K562 (cell line): ENCODE data around the gene SUFU. TPM values are rescaled to one million over a fixed set of nuclear protein-coding genes. Genes with fewer than 3 reads are reported as not detected.
A peak's percentile ranks its signal among the peaks of the same experiment; 100 is the strongest.

Source experiments
- ATAC-seq: fragments of 200-7000 bp; cut with Tn5 transposase; 3 replicates; pipeline ENCODE4 v1.9.1; 2020; ENCODE audit warnings: moderate library complexity
- BruUV-seq: library from RNA; stranded (reverse); fragments of 400-500 nt; replicated peaks from 2 replicates; lab custom pipeline; 2021; lab: Mats Ljungman, UMichigan
- CTCF ChIA-PET: fragments of 300-600 bp; formaldehyde crosslinking; extraction: SDS; loops from one replicate; lab custom pipeline; 2021; ENCODE audit warnings: low intra/inter-chr PET ratio; lab: Yijun Ruan, JAX
- POLR2A ChIA-PET: fragments of 300-600, 350-650 bp; sonication (Branson Sonifier 250); formaldehyde crosslinking; extraction: SDS; loops from one replicate; lab custom pipeline; 2021; ENCODE audit warnings: antibody characterized with exemption, inconsistent platforms; lab: Yijun Ruan, JAX
- DNase-seq, 4 experiments: peaks; one replicate each; pipeline versions ENCODE4 v3.0.0 to v3.0.0-alpha.2; 2011 to 2018; ENCODE audit warnings: low spot score in 3 of 4, mixed read lengths in 3 of 4; ENCODE audit errors: extremely low read depth in 1 of 4
- FAIRE-seq: peaks from 2 replicates; lab custom pipeline; 2011; peaks lifted over from hg19 to GRCh38; lab: Jason Lieb, UNC
- H2AFZ ChIP-seq: 2 replicates; pipeline ENCODE4 v1.6.0; 2011; ENCODE audit warnings: low read depth, low read length, control low read depth, inconsistent platforms
- H3K27ac ChIP-seq: fragments of 200-600 bp; 3 replicates; pipeline ENCODE4 v1.8.0; 2011; ENCODE audit warnings: low read depth, mild to moderate bottlenecking, control low read depth, inconsistent platforms, low read length, moderate library complexity, mixed read lengths; ENCODE audit errors: extremely low read depth
- H3K27me3 ChIP-seq, 2 experiments: fragments of 300-600 bp in 1 of 2; 2 replicates in 1 of 2; 3 replicates in 1 of 2; pipeline versions ENCODE4 v1.6.0 to v1.8.0; 2011; ENCODE audit warnings: inconsistent platforms in 2 of 2, low read length in 2 of 2, mild to moderate bottlenecking in 1 of 2, mixed read lengths in 1 of 2, moderate library complexity in 1 of 2; ENCODE audit not compliant: control insufficient read depth in 2 of 2, insufficient read depth in 2 of 2
- H3K36me3 ChIP-seq: fragments of 300-600 bp; 3 replicates; pipeline ENCODE4 v1.8.0; 2011; ENCODE audit warnings: mild to moderate bottlenecking, low read length, inconsistent platforms; ENCODE audit not compliant: control insufficient read depth, insufficient read depth
- H3K4me1 ChIP-seq, 2 experiments: fragments of 200-600 bp in 1 of 2; replicated peaks in 1 of 2; 2 replicates in 1 of 2; 3 replicates in 1 of 2; pipeline versions ENCODE4 v1.5.1 to v1.8.0; 2011; ENCODE audit warnings: inconsistent platforms in 2 of 2, low read length in 2 of 2, mild to moderate bottlenecking in 1 of 2, mixed read lengths in 1 of 2, moderate library complexity in 1 of 2; ENCODE audit not compliant: control insufficient read depth in 2 of 2, insufficient read depth in 2 of 2
- H3K4me2 ChIP-seq: 2 replicates; pipeline ENCODE4 v1.6.1; 2011; ENCODE audit warnings: low read length, control low read depth, inconsistent platforms, mixed read lengths; ENCODE audit not compliant: insufficient read depth
- H3K4me3 ChIP-seq: fragments of 200-600 bp; sonication (generic), shearing (Covaris generic); 2 replicates; pipeline ENCODE4 v1.5.1; 2016; ENCODE audit warnings: control low read depth, inconsistent platforms
- H3K79me2 ChIP-seq: fragments of 200-600 bp; 3 replicates; pipeline ENCODE4 v1.8.0; 2011; ENCODE audit warnings: low read length, inconsistent platforms; ENCODE audit not compliant: control insufficient read depth, insufficient read depth
- H3K9ac ChIP-seq, 2 experiments: 2 replicates each; pipeline versions ENCODE4 v1.6.0 to v1.6.1; 2011; ENCODE audit warnings: low read depth in 2 of 2, low read length in 2 of 2, control low read depth in 1 of 2, inconsistent platforms in 1 of 2, mild to moderate bottlenecking in 1 of 2, mixed read lengths in 1 of 2; ENCODE audit not compliant: insufficient read depth in 1 of 2
- H3K9me1 ChIP-seq: one replicate; pipeline ENCODE4 v1.6.0; 2011; ENCODE audit warnings: inconsistent platforms, mild to moderate bottlenecking, low read length, moderate library complexity; ENCODE audit not compliant: control insufficient read depth, insufficient read depth
- H3K9me3 ChIP-seq: replicated peaks from 2 replicates; pipeline ENCODE4 v1.5.1; 2011; ENCODE audit warnings: low read depth, low read length, inconsistent platforms; ENCODE audit not compliant: control insufficient read depth, insufficient read depth
- H4K20me1 ChIP-seq: replicated peaks from 2 replicates; pipeline ENCODE4 v1.6.1; 2011; ENCODE audit warnings: low read length, inconsistent platforms, mixed read lengths; ENCODE audit not compliant: control insufficient read depth, insufficient read depth
- BRD9 ChIP-seq: fragments of 450-650 bp; IDR thresholded peaks from 2 replicates; pipeline ENCODE4 v1.6.1; 2018; ENCODE audit warnings: low read depth; ENCODE audit not compliant: partially characterized antibody
- C11orf30 ChIP-seq: fragments of 450-650 bp; IDR thresholded peaks from 2 replicates; pipeline ENCODE4 v1.6.1; 2016; ENCODE audit warnings: low read depth, mild to moderate bottlenecking
- E2F3 ChIP-seq: fragments of 250-450 bp; sonication (Bioruptor Pico); IDR thresholded peaks from 2 replicates; pipeline ENCODE4 v1.4.0; 2020; ENCODE audit warnings: mild to moderate bottlenecking
- TCF7 ChIP-seq: sonication (generic); IDR thresholded peaks from 2 replicates; pipeline ENCODE4 v1.6.1; 2016; ENCODE audit warnings: antibody characterized with exemption, borderline replicate concordance
- whole genome bisulfite sequencing: fragments of 100-300 bp; shearing (Covaris generic); methylation state at CpG from one replicate; pipeline ENCODE4 v1.1.6; 2016; ENCODE audit warnings: low coverage, mixed read lengths; ENCODE audit not compliant: insufficient coverage; ENCODE audit errors: missing lambda C conversion rate; 5-methylcytosine and 5-hydroxymethylcytosine counted together
- in situ Hi-C: fragments of 300-500 bp; cut with MboI; formaldehyde crosslinking; loops from 4 replicates; pipeline ENCODE4 v1.15.0; 2018; ENCODE audit warnings: inconsistent platforms, mixed read lengths
- intact Hi-C: fragments of 100-400 bp; cut with micrococcal nuclease; formaldehyde crosslinking; loops from 2 replicates; pipeline ENCODE4 v1.14.2; 2022
- polyA plus RNA-seq, 8 experiments: library from polyadenylated mRNA; depleted of rRNA in 4 of 8; stranded (reverse) in 5 of 8; unstranded in 3 of 8; fragments of >200 nt; fragmentation: Nextera tagmentation in 2 of 8; fragmentation: Illumina TruSeq in 1 of 8; extraction: Ambion mirVana in 2 of 8; extraction: Trizol in 1 of 8; gene quantifications; 2 replicates each; pipeline versions ENCODE4 v1.2.1 to v1.2.3, GENCODE V29; 2011 to 2014; ENCODE audit warnings: inconsistent platforms in 1 of 8, missing spikeins in 1 of 8
- total RNA-seq, 7 experiments: library from RNA; depleted of rRNA in 6 of 7; stranded (reverse); fragments of >200 nt in 6 of 7; fragmentation: Illumina TruSeq in 2 of 7; extraction: Trizol in 2 of 7; gene quantifications; 2 replicates each; pipeline versions ENCODE4 v1.2.1 to v1.2.3, GENCODE V29; 2011 to 2021; ENCODE audit warnings: low replicate concordance in 1 of 7
- TF ChIP-seq, protein P1 (sequence below): sonication (generic); formaldehyde crosslinking; IDR thresholded peaks from 2 replicates; pipeline ENCODE4 v1.8.0; 2022; ENCODE audit warnings: mild to moderate bottlenecking, low read depth, missing genetic modification reagents

Gene SUFU
- total and polyA plus RNA-seq, 9 of the 15 experiments (the other 6 are each of a cell fraction or from before 2014, with no cell fraction given), result 0.59 to 6.3 (median 0.82) TPM

DNA sequence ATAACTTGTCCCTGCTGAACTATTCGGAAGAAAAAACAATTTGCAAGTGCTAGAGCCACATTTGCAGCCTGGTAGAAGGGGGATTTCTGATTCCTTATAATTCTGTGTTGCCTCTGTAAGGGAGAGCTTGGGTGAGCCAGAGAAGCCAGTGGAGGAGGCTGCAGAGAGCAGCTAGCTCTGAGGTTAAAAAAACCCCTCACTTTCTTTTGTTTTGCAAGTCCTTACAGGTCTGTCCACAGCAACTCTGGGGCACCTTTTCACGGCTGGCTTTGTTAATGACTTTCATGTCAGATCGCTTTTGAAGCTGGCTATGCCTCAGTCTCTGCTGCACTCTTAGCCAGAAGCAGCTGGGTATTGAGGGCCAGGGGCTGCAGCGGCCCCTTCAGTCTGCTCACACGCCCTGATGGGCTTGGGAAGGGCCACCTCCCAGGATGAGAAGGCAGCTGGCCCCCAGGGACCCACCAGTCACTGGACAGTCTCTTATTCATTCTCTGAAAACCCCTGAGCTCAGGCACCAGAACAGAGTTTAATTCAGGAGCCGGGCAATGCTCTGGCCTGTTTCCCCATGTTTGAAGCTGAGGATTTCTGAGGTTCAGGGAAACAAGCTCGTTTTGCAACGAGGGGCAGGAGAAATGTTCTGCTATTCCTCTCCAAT is 171.4 kb downstream of the SUFU start:
- intact Hi-C loops (no loop called here), in situ Hi-C loops (no loop called here)
- ATAC-seq (no peak), FAIRE-seq (peak; percentile 58), DNase-seq (no peak)
- Histone ChIP-seq H3K36me3 (no peaks in the 10 kb centered on the region), H3K27ac (no peak overlapping the region), H2AFZ (no peak overlapping the region), H3K79me2 (no peaks in the 10 kb centered on the region), H3K4me1 (peaks cover 36 to 39% of the 10 kb centered on the region in 2 experiments), H4K20me1 (no peaks in the 10 kb centered on the region), H3K27me3 (no peaks in the 10 kb centered on the region), H3K9me3 (no peaks in the 10 kb centered on the region), H3K9me1 (no peaks in the 10 kb centered on the region), H3K9ac (peak overlapping the region in 1 of 2 experiments; percentile 37; a peak in 1 of 4 replicates), H3K4me2 (no peak overlapping the region), H3K4me3 (no peak overlapping the region)
- BruUV-seq, result no TSS peak
- ChIA-PET POLR2A (interaction anchor here (0.6 to 2.0 kb wide), 4 partner anchors 9 to 1025 kb away, joined by 3 to 5 read pairs (median 4); no protein-coding TSS in a partner anchor), CTCF (no interaction called here)
- TF ChIP-seq, protein P1, sequence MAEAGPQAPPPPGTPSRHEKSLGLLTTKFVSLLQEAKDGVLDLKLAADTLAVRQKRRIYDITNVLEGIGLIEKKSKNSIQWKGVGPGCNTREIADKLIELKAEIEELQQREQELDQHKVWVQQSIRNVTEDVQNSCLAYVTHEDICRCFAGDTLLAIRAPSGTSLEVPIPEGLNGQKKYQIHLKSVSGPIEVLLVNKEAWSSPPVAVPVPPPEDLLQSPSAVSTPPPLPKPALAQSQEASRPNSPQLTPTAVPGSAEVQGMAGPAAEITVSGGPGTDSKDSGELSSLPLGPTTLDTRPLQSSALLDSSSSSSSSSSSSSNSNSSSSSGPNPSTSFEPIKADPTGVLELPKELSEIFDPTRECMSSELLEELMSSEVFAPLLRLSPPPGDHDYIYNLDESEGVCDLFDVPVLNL, result no peak
- TF ChIP-seq C11orf30, result no peak
- TF ChIP-seq TCF7, result no peak
- TF ChIP-seq BRD9, result no peak
- no peak for TF ChIP-seq E2F3 (CRISPR knock-in tag)
- TF ChIP-seq, all 486 proteins: peak for 0
- 60% methylated on average over 5 of the region's 8 CpGs for WGBS
